H9 (cell line): ENCODE data around the gene CHST15. TPM values are rescaled to one million over a fixed set of nuclear protein-coding genes. Genes with fewer than 3 reads are reported as not detected.

Experiments
- DNase-seq: peaks from one replicate; pipeline ENCODE4 v3.0.0-alpha.2; 2017
- H2AFZ ChIP-seq: one replicate; pipeline ENCODE4 v1.6.1; 2013; ENCODE audit warnings: mild to moderate bottlenecking, low read length, control low read depth, moderate library complexity
- H2AK5ac ChIP-seq: 2 replicates; pipeline ENCODE4 v1.6.1; 2013; ENCODE audit warnings: low read length, control low read depth, mixed read lengths; ENCODE audit not compliant: insufficient read length
- H2BK120ac ChIP-seq: one replicate; pipeline ENCODE4 v1.6.1; 2013; ENCODE audit warnings: low read depth, mild to moderate bottlenecking, low read length, control low read depth, inconsistent platforms; ENCODE audit not compliant: poor library complexity, severe bottlenecking
- H2BK12ac ChIP-seq: 2 replicates; pipeline ENCODE4 v1.6.1; 2013; ENCODE audit warnings: low read length, control low read depth, mixed read lengths, low read depth; ENCODE audit not compliant: insufficient read length
- H2BK15ac ChIP-seq: 2 replicates; pipeline ENCODE4 v1.6.1; 2013; ENCODE audit warnings: low read depth, low read length, control low read depth
- H2BK20ac ChIP-seq: one replicate; pipeline ENCODE4 v1.6.1; 2013; ENCODE audit warnings: low read depth, mild to moderate bottlenecking, low read length, control low read depth, inconsistent platforms; ENCODE audit not compliant: poor library complexity, severe bottlenecking
- H2BK5ac ChIP-seq: 2 replicates; pipeline ENCODE4 v1.6.1; 2013; ENCODE audit warnings: low read length, control low read depth, mixed read lengths; ENCODE audit not compliant: insufficient read length
- H3K14ac ChIP-seq: 2 replicates; pipeline ENCODE4 v1.6.1; 2013; ENCODE audit warnings: low read length, control low read depth; ENCODE audit not compliant: insufficient read depth
- H3K18ac ChIP-seq: 2 replicates; pipeline ENCODE4 v1.6.1; 2013; ENCODE audit warnings: low read depth, mild to moderate bottlenecking, mixed read lengths, low read length, control low read depth; ENCODE audit not compliant: insufficient read length
- H3K23ac ChIP-seq: 2 replicates; pipeline ENCODE4 v1.6.1; 2013; ENCODE audit warnings: low read length, control low read depth, mixed read lengths, low read depth; ENCODE audit not compliant: insufficient read length
- H3K23me2 ChIP-seq: 2 replicates; pipeline ENCODE4 v1.6.1; 2013; ENCODE audit warnings: low read depth, mild to moderate bottlenecking, mixed read lengths, low read length, control low read depth; ENCODE audit not compliant: insufficient read length, poor library complexity, severe bottlenecking
- H3K27ac ChIP-seq: 2 replicates; pipeline ENCODE4 v1.5.1; 2013; ENCODE audit warnings: low read length, control low read depth, mixed read lengths, low read depth; ENCODE audit not compliant: insufficient read length
- H3K27me3 ChIP-seq: 2 replicates; pipeline ENCODE4 v1.6.1; 2013; ENCODE audit warnings: low read length, control low read depth, inconsistent platforms; ENCODE audit not compliant: insufficient read depth
- H3K4ac ChIP-seq: 2 replicates; pipeline ENCODE4 v1.6.1; 2013; ENCODE audit warnings: low read depth, mild to moderate bottlenecking, control low read depth, inconsistent platforms, low read length, moderate library complexity
- H3K4me1 ChIP-seq: 2 replicates; pipeline ENCODE4 v1.6.1; 2013; ENCODE audit warnings: low read length, control low read depth, inconsistent platforms; ENCODE audit not compliant: insufficient read depth
- H3K4me2 ChIP-seq: 2 replicates; pipeline ENCODE4 v1.6.1; 2013; ENCODE audit warnings: low read length, control low read depth, mixed read lengths; ENCODE audit not compliant: insufficient read length, insufficient read depth
- H3K56ac ChIP-seq: 2 replicates; pipeline ENCODE4 v1.6.1; 2013; ENCODE audit warnings: low read depth, mild to moderate bottlenecking, mixed read lengths, low read length, control low read depth; ENCODE audit not compliant: insufficient read length
- H3K79me1 ChIP-seq: 2 replicates; pipeline ENCODE4 v1.6.1; 2013; ENCODE audit warnings: low read depth, mild to moderate bottlenecking, moderate library complexity, low read length, control low read depth, inconsistent platforms; ENCODE audit not compliant: insufficient read depth, poor library complexity, severe bottlenecking
- H3K79me2 ChIP-seq: 2 replicates; pipeline ENCODE4 v1.6.1; 2013; ENCODE audit warnings: low read length, control low read depth, inconsistent platforms; ENCODE audit not compliant: insufficient read depth
- H3K9ac ChIP-seq: 2 replicates; pipeline ENCODE4 v1.6.1; 2013; ENCODE audit warnings: low read length, control low read depth, mixed read lengths; ENCODE audit not compliant: insufficient read length; ENCODE audit errors: extremely low read depth
- H3K9me3 ChIP-seq: one replicate; pipeline ENCODE4 v1.6.1; 2013; ENCODE audit warnings: low read depth, low read length, inconsistent platforms; ENCODE audit not compliant: control insufficient read depth
- H3T11ph ChIP-seq: one replicate; pipeline ENCODE4 v1.6.1; 2013; ENCODE audit warnings: mild to moderate bottlenecking, low read length, control low read depth, inconsistent platforms
- H4K20me1 ChIP-seq: one replicate; pipeline ENCODE4 v1.6.1; 2013; ENCODE audit not compliant: control insufficient read depth, insufficient read length, insufficient read depth
- H4K5ac ChIP-seq: 2 replicates; pipeline ENCODE4 v1.6.1; 2013; ENCODE audit warnings: low read depth, mild to moderate bottlenecking, mixed read lengths, low read length, control low read depth; ENCODE audit not compliant: insufficient read length
- H4K8ac ChIP-seq: replicated peaks from 2 replicates; pipeline ENCODE4 v1.6.1; 2013; ENCODE audit warnings: low read length, control low read depth, mixed read lengths, low read depth; ENCODE audit not compliant: insufficient read length
- H4K91ac ChIP-seq: 2 replicates; pipeline ENCODE4 v1.6.1; 2013; ENCODE audit warnings: low read depth, mild to moderate bottlenecking, moderate library complexity, mixed read lengths, low read length, control low read depth; ENCODE audit not compliant: insufficient read length
- H3K27ac Mint-ChIP-seq, 3 experiments: 2 replicates in 2 of 3; 3 replicates in 1 of 3; pipeline ENCODE4 v1.8.0; 2020 to 2021; ENCODE audit warnings: mixed read lengths in 3 of 3, mild to moderate bottlenecking in 1 of 3, moderate library complexity in 1 of 3
- H3K27me3 Mint-ChIP-seq: 2 replicates; pipeline ENCODE4 v1.8.0; 2021; ENCODE audit warnings: low read depth, mild to moderate bottlenecking, moderate library complexity, mixed read lengths
- H3K36me3 Mint-ChIP-seq, 3 experiments: 2 replicates in 2 of 3; 3 replicates in 1 of 3; pipeline ENCODE4 v1.8.0; 2020 to 2021; ENCODE audit warnings: low read depth in 3 of 3, mixed read lengths in 3 of 3; ENCODE audit not compliant: insufficient read depth in 1 of 3
- H3K4me1 Mint-ChIP-seq, 2 experiments: 2 replicates each; pipeline ENCODE4 v1.8.0; 2020; ENCODE audit warnings: mixed read lengths in 2 of 2
- H3K4me3 Mint-ChIP-seq, 2 experiments: 2 replicates in 1 of 2; 3 replicates in 1 of 2; pipeline ENCODE4 v1.8.0; 2020 to 2021; ENCODE audit warnings: mild to moderate bottlenecking in 2 of 2, mixed read lengths in 2 of 2, moderate library complexity in 1 of 2
- H3K9me3 Mint-ChIP-seq, 2 experiments: 2 replicates in 1 of 2; 3 replicates in 1 of 2; pipeline ENCODE4 v1.8.0; 2020; ENCODE audit warnings: mild to moderate bottlenecking in 2 of 2, mixed read lengths in 2 of 2, moderate library complexity in 1 of 2
- CTCF ChIP-seq: fragments of 200-600 bp; sonication (generic); conservative IDR thresholded peaks from 3 replicates; pipeline ENCODE4 v1.8.0; 2021; ENCODE audit warnings: antibody characterized with exemption, mild to moderate bottlenecking
- WGBS: extraction: QIAGEN DNeasy Blood & Tissue Kit; methylation state at CpG from one replicate; pipeline ENCODE4 v1.1.7; 2013; ENCODE audit warnings: missing lambda C conversion rate, low lambda C conversion rate, mixed read lengths; ENCODE audit not compliant: insufficient read length; ENCODE audit errors: extremely low coverage; 5-methylcytosine and 5-hydroxymethylcytosine counted together
- total RNA-seq: library from RNA; stranded (reverse); gene quantifications from 2 replicates; pipeline ENCODE4 v1.2.1, GENCODE V29; 2021

Gene CHST15
- total RNA-seq, 1 experiment from 2014 or later = 8.7 TPM

GRCh38 chr10:124127965-124128810 is 34.8 kb upstream of the CHST15 start:
- no peak overlapping the region for H2BK12ac ChIP-seq
- Mint-ChIP-seq H3K4me1 (peaks cover under 1 to 3% of the 10 kb centered on the region in 2 experiments; a peak in 2 of 4 replicates), H3K4me3 (no peak overlapping the region), H3K9me3 (no peaks in the 10 kb centered on the region), H3K36me3 (no peaks in the 10 kb centered on the region), H3K27ac (no peak overlapping the region), H3K27me3 (peaks cover 4% of the 10 kb centered on the region)
- H3K9me3 ChIP-seq = no peaks in the 10 kb centered on the region
- DNase-seq = no peak
- H3K27ac ChIP-seq = no peak overlapping the region
- WGBS = no CpG with 5 or more reads among the region's 14 CpGs
- H3K23ac ChIP-seq = no peak overlapping the region
- no peak overlapping the region for H2BK120ac ChIP-seq
- no peak overlapping the region for H3K18ac ChIP-seq
- H4K5ac ChIP-seq = no peak overlapping the region
- H3K23me2 ChIP-seq = no peaks in the 10 kb centered on the region
- no peaks in the 10 kb centered on the region for H4K20me1 ChIP-seq
- no peak overlapping the region for H3K56ac ChIP-seq
- H3K4me1 ChIP-seq = no peaks in the 10 kb centered on the region
- no peak overlapping the region for H4K91ac ChIP-seq
- H3T11ph ChIP-seq = no peak overlapping the region
- H3K79me2 ChIP-seq = no peaks in the 10 kb centered on the region
- no peak overlapping the region for H3K4me2 ChIP-seq
- H2AK5ac ChIP-seq = no peak overlapping the region
- no peak overlapping the region for H4K8ac ChIP-seq
- no peak overlapping the region; the same call in 1 of the 2 replicates for H3K14ac ChIP-seq
- no peak overlapping the region for H3K9ac ChIP-seq
- no peak for TF ChIP-seq CTCF
- H3K4ac ChIP-seq = no peak overlapping the region
- H2BK5ac ChIP-seq = no peak overlapping the region
- H3K27me3 ChIP-seq = no peaks in the 10 kb centered on the region
- H2BK20ac ChIP-seq = no peak overlapping the region
- no peaks in the 10 kb centered on the region for H3K79me1 ChIP-seq
- no peak overlapping the region for H2AFZ ChIP-seq
- no peak overlapping the region for H2BK15ac ChIP-seq
